GM21717 (cell line): Measurements from ENCODE around the gene EPB41L4B.

Source experiments
- ATAC-seq: cut with Tn5 transposase; IDR thresholded peaks from one replicate; pipeline ENCODE4 v1.9.1; 2021; ENCODE audit warnings: mild to moderate bottlenecking, moderate library complexity; ENCODE audit not compliant: unreplicated experiment

EPB41L4B gene

GRCh38 chr9:109321727-109322126, 868 bp upstream of the EPB41L4B start:
- ATAC-seq = no peak

GRCh38 chr9:109320331-109320741, 523 bp downstream of the EPB41L4B start:
- peak; percentile 23 for ATAC-seq

- ATAC-seq = no peak
These were observed 1.1 kb downstream of the EPB41L4B start for GRCh38 chr9:109319626-109320241.

- no peak for ATAC-seq
These were observed 1.7 kb downstream of the EPB41L4B start for GRCh38 chr9:109319017-109319625.

GRCh38 chr9:109317979-109318741, 2.7 kb downstream of the EPB41L4B start:
- ATAC-seq = no peak

GRCh38 chr9:109317311-109317978, 3.4 kb downstream of the EPB41L4B start:
- ATAC-seq = no peak

GRCh38 chr9:109316207-109316640, 4.6 kb downstream of the EPB41L4B start:
- no peak for ATAC-seq

- no peak for ATAC-seq
These were observed 5.2 kb downstream of the EPB41L4B start for GRCh38 chr9:109315480-109316206.

- ATAC-seq = no peak
These were observed 6.8 kb downstream of the EPB41L4B start for GRCh38 chr9:109314011-109314531.

- no peak for ATAC-seq
These were observed 7.5 kb downstream of the EPB41L4B start for GRCh38 chr9:109313351-109313750.

- ATAC-seq = no peak
These were observed 8.1 kb downstream of the EPB41L4B start for GRCh38 chr9:109312783-109313182.

GRCh38 chr9:109311731-109312130, 9.1 kb downstream of the EPB41L4B start:
- no peak for ATAC-seq

GRCh38 chr9:109311286-109311685, 9.6 kb downstream of the EPB41L4B start:
- ATAC-seq = no peak

GRCh38 chr9:109310486-109310901, 10.4 kb downstream of the EPB41L4B start:
- ATAC-seq = no peak

- ATAC-seq = no peak
These were observed 11.6 kb downstream of the EPB41L4B start for GRCh38 chr9:109309282-109309681.

- no peak for ATAC-seq
These were observed 13.2 kb downstream of the EPB41L4B start for GRCh38 chr9:109307380-109308240.

GRCh38 chr9:109305801-109306200, 15.1 kb downstream of the EPB41L4B start:
- no peak for ATAC-seq

- ATAC-seq = no peak
These were observed 16.5 kb downstream of the EPB41L4B start for GRCh38 chr9:109304347-109304746.

GRCh38 chr9:109303900-109304299, 17.0 kb downstream of the EPB41L4B start:
- ATAC-seq = no peak

- no peak for ATAC-seq
These were observed 18.3 kb downstream of the EPB41L4B start for GRCh38 chr9:109302606-109303005.
